Fibroblast of skin of scalp (primary cell): ENCODE results near the gene RAPGEF1.

Experiments used
- DNase-seq: peaks from one replicate; pipeline ENCODE4 v3.0.0-alpha.2; 2013

The RAPGEF1 gene

GRCh38 chr9:131747352-131747751 is 7.5 kb upstream of the RAPGEF1 start:
- peak; percentile 56 for DNase-seq

GRCh38 chr9:131745610-131746009 is 5.7 kb upstream of the RAPGEF1 start:
- no peak for DNase-seq

GRCh38 chr9:131744720-131745201 is 4.9 kb upstream of the RAPGEF1 start:
- DNase-seq: no peak

- DNase-seq: no peak
Observed at GRCh38 chr9:131744171-131744719, 4.4 kb upstream of the RAPGEF1 start.

GRCh38 chr9:131743501-131743900 is 3.6 kb upstream of the RAPGEF1 start:
- DNase-seq: no peak

- no peak for DNase-seq
Observed at GRCh38 chr9:131743096-131743495, 3.2 kb upstream of the RAPGEF1 start.

GRCh38 chr9:131740898-131741297 is 1.0 kb upstream of the RAPGEF1 start:
- DNase-seq: no peak

- peak; percentile 28 for DNase-seq
Observed at GRCh38 chr9:131739133-131739958, 530 bp downstream of the RAPGEF1 start.

- DNase-seq: no peak
Observed at GRCh38 chr9:131738293-131739132, 1.4 kb downstream of the RAPGEF1 start.

- no peak for DNase-seq
Observed at GRCh38 chr9:131737426-131737825, 2.5 kb downstream of the RAPGEF1 start.

GRCh38 chr9:131736431-131736830 is 3.4 kb downstream of the RAPGEF1 start:
- no peak for DNase-seq

GRCh38 chr9:131735238-131736128 is 4.4 kb downstream of the RAPGEF1 start:
- DNase-seq: no peak

- DNase-seq: no peak
Observed at GRCh38 chr9:131734781-131735180, 5.1 kb downstream of the RAPGEF1 start.

- peak; percentile 69 for DNase-seq
Observed at GRCh38 chr9:131734165-131734610, 5.7 kb downstream of the RAPGEF1 start.

- peak; percentile 91 for DNase-seq
Observed at GRCh38 chr9:131733541-131734061, 6.3 kb downstream of the RAPGEF1 start.

GRCh38 chr9:131732636-131733289 is 7.1 kb downstream of the RAPGEF1 start:
- no peak for DNase-seq

- DNase-seq: peak; percentile 53
Observed at GRCh38 chr9:131732061-131732526, 7.8 kb downstream of the RAPGEF1 start.

GRCh38 chr9:131731644-131732043 is 8.2 kb downstream of the RAPGEF1 start:
- no peak for DNase-seq

GRCh38 chr9:131731237-131731636 is 8.6 kb downstream of the RAPGEF1 start:
- DNase-seq: no peak

GRCh38 chr9:131728961-131729360 is 10.9 kb downstream of the RAPGEF1 start:
- DNase-seq: no peak

- DNase-seq: no peak
Observed at GRCh38 chr9:131728546-131728910, 11.3 kb downstream of the RAPGEF1 start.
